GM06990 (cell line): ENCODE results near the gene SYTL5.

Experiments used
- DNase-seq: peaks from one replicate; pipeline ENCODE4 v3.0.0-alpha.2; 2011; ENCODE audit not compliant: insufficient read length; ENCODE audit errors: extremely low read depth
- H3K27me3 ChIP-seq: replicated peaks from 2 replicates; pipeline ENCODE4 v1.6.0; 2011; ENCODE audit warnings: low read length; ENCODE audit not compliant: control insufficient read depth, insufficient read depth
- H3K36me3 ChIP-seq: 2 replicates; pipeline ENCODE4 v1.5.1; 2011; ENCODE audit warnings: low read length; ENCODE audit not compliant: control insufficient read depth, insufficient read depth
- H3K4me3 ChIP-seq: replicated peaks from 2 replicates; pipeline ENCODE4 v1.5.1; 2011; ENCODE audit warnings: low read depth, mild to moderate bottlenecking, control low read depth, low read length
- CTCF ChIP-seq: IDR thresholded peaks from 2 replicates; pipeline ENCODE4 v1.5.1; 2011; ENCODE audit warnings: low read length, control low read depth, mild to moderate bottlenecking, inconsistent platforms; ENCODE audit not compliant: insufficient read depth, poor library complexity, severe bottlenecking

SYTL5 gene

GRCh38 chrX:38095971-38096529 is 89.7 kb downstream of the SYTL5 start:
- TF ChIP-seq CTCF, result no peak
- no peaks in the 10 kb centered on the region for H3K36me3 ChIP-seq
- H3K27me3 ChIP-seq, result peaks cover 2% of the 10 kb centered on the region; the same call in 1 of the 2 replicates
- H3K4me3 ChIP-seq, result no peak overlapping the region
- DNase-seq, result no peak

- DNase-seq, result no peak
- TF ChIP-seq CTCF, result no peak
- H3K4me3 ChIP-seq, result no peak overlapping the region
- no peaks in the 10 kb centered on the region for H3K36me3 ChIP-seq
- H3K27me3 ChIP-seq, result no peaks in the 10 kb centered on the region
Observed at GRCh38 chrX:38099688-38100087, 93.3 kb downstream of the SYTL5 start.

GRCh38 chrX:38102240-38102639 is 95.9 kb downstream of the SYTL5 start:
- no peak for DNase-seq
- no peaks in the 10 kb centered on the region for H3K27me3 ChIP-seq
- no peak for TF ChIP-seq CTCF

GRCh38 chrX:38102875-38103274 is 96.5 kb downstream of the SYTL5 start:
- no peaks in the 10 kb centered on the region for H3K27me3 ChIP-seq
- no peak overlapping the region for H3K4me3 ChIP-seq
- no peak for DNase-seq
- no peaks in the 10 kb centered on the region for H3K36me3 ChIP-seq
- no peak for TF ChIP-seq CTCF

More at GRCh38 chrX:38102240-38102639, 95.9 kb downstream of the SYTL5 start:
- no peaks in the 10 kb centered on the region for H3K36me3 ChIP-seq
- no peak overlapping the region for H3K4me3 ChIP-seq

- no peak overlapping the region for H3K4me3 ChIP-seq
- TF ChIP-seq CTCF, result no peak
- no peaks in the 10 kb centered on the region for H3K36me3 ChIP-seq
- H3K27me3 ChIP-seq, result no peaks in the 10 kb centered on the region
- DNase-seq, result peak; percentile 41
Observed at GRCh38 chrX:38103857-38104812, 97.8 kb downstream of the SYTL5 start.
